ENCODE data around the gene NTNG1.

Gene NTNG1

DNA sequence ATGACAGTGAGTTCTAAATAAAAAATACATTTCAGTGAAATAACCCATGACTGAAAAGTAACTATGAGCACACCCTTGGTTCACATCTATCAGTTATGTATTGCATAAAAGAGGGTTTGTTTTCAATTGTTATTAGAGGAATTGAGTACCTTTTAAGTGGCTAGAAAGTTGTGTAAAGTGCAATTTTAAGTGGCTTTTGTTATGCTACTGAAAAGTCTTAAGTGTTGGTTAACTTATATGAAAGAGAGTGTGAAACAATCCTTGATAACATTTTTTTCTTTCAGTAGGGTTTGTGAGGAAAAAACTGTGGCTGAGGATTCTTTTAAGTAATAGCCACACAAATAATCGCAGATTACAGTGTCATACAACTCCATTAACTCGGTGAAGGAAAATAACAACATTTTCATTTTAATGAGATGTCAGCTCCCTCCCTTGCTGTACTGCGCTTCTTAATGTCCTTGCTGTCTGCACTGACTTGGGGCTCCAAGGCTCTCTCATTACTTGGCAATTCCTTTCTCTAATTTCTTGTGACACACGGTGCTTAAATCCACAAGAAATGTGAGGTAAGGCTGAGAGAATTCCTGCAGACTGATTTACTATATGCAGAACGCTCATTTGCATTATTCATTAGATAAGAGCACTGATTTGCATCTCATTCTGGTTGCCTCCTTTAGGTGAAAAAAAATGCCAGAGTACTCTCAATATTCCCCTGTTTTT, 40.6 kb downstream of the NTNG1 start:
- ChIA-PET POLR2A (no interaction called here), CTCF (no interaction called here)
- no peak for DNase-seq (ENCODE audit: extremely low spot score)
- no peak for TF ChIP-seq SUZ12 (IDR thresholded peaks at IDR 0.05)
- no peak for TF ChIP-seq BHLHE40 (IDR thresholded peaks at IDR 0.05; ENCODE audit: borderline replicate concordance)
- TF ChIP-seq L3MBTL2 (conservative IDR thresholded peaks at IDR 0.05): no peak
- TF ChIP-seq LEF1 (IDR thresholded peaks at IDR 0.05; ENCODE audit: borderline replicate concordance): no peak
- TF ChIP-seq ELF4 (IDR thresholded peaks at IDR 0.05): no peak
- TF ChIP-seq HDGF (IDR thresholded peaks at IDR 0.05; ENCODE audit: borderline replicate concordance): no peak
- no peak for TF ChIP-seq ZNF384 (IDR thresholded peaks at IDR 0.05)
- no peak for TF ChIP-seq TARDBP (IDR thresholded peaks at IDR 0.05)
- TF ChIP-seq CTBP1 (IDR thresholded peaks at IDR 0.05; ENCODE audit: borderline replicate concordance): no peak
- TF ChIP-seq FOXA1 (IDR thresholded peaks at IDR 0.05): no peak
- TF ChIP-seq FOXM1 (IDR thresholded peaks at IDR 0.05; ENCODE audit: borderline replicate concordance): no peak
- TF ChIP-seq FOXK2 (IDR thresholded peaks at IDR 0.05): no peak
- no peak for TF ChIP-seq ARNT (IDR thresholded peaks at IDR 0.05)
- no peak for TF ChIP-seq SP1 (IDR thresholded peaks at IDR 0.05)
- TF ChIP-seq NFRKB (IDR thresholded peaks at IDR 0.05): no peak
- TF ChIP-seq, protein P1, sequence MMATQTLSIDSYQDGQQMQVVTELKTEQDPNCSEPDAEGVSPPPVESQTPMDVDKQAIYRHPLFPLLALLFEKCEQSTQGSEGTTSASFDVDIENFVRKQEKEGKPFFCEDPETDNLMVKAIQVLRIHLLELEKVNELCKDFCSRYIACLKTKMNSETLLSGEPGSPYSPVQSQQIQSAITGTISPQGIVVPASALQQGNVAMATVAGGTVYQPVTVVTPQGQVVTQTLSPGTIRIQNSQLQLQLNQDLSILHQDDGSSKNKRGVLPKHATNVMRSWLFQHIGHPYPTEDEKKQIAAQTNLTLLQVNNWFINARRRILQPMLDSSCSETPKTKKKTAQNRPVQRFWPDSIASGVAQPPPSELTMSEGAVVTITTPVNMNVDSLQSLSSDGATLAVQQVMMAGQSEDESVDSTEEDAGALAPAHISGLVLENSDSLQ (IDR thresholded peaks at IDR 0.05): no peak

DNA sequence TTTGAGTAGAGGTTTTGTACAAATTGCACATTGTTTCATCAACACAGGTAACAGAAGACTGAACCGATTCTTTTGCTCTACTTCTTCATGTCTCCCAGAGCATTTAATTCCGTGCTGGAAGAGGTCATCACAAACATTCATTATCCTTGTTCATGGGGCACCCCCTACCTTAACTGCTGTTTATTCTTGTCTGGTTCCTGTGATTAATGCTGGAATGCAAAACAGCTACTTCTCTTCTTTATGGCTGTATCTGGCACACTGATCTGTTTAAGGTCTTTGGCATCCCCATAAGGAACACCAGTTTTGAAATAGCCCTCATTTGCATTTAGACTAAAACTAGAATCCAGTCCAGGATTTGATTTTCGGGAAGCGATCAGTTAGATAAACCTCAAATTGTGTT, 42.2 kb downstream of the NTNG1 start:
- ChIA-PET CTCF (no interaction called here), POLR2A (no interaction called here)
- no peak for DNase-seq (ENCODE audit: extremely low spot score)
- TF ChIP-seq FOXK2 (IDR thresholded peaks at IDR 0.05) (no peak), HDGF (IDR thresholded peaks at IDR 0.05; ENCODE audit: borderline replicate concordance) (no peak), L3MBTL2 (conservative IDR thresholded peaks at IDR 0.05) (no peak), NFRKB (IDR thresholded peaks at IDR 0.05) (no peak), BHLHE40 (IDR thresholded peaks at IDR 0.05; ENCODE audit: borderline replicate concordance) (no peak)

DNA sequence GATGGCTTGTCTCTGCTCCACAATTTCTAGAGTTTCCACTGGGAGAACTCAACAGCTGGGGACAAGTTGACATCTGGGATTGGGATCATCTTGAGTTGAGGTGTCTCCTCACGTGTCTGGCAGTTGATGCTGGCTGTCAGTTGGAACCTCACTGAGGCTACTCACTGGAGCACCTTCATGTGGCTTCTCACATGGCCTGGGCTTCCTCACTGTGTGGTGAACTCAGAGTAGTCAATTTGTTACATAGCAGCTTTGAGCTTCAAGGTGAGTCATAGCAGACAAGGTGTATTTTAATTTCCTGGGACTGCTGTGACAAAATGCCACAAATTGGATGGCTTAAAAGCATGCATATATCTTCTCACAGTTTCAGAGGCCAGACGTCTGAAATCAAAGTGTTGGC, 44.0 kb downstream of the NTNG1 start:
- no peak for TF ChIP-seq SUZ12 (IDR thresholded peaks at IDR 0.05)
- TF ChIP-seq LEF1 (IDR thresholded peaks at IDR 0.05; ENCODE audit: borderline replicate concordance): no peak
- no peak for TF ChIP-seq L3MBTL2 (conservative IDR thresholded peaks at IDR 0.05)
- no peak for TF ChIP-seq FOXM1 (IDR thresholded peaks at IDR 0.05; ENCODE audit: borderline replicate concordance)
- TF ChIP-seq SP1 (IDR thresholded peaks at IDR 0.05): no peak
- TF ChIP-seq, protein P1 (IDR thresholded peaks at IDR 0.05): no peak
- TF ChIP-seq TARDBP (IDR thresholded peaks at IDR 0.05): no peak
- TF ChIP-seq FOXA1 (IDR thresholded peaks at IDR 0.05): no peak
- TF ChIP-seq CTBP1 (IDR thresholded peaks at IDR 0.05; ENCODE audit: borderline replicate concordance): no peak
- TF ChIP-seq ZNF384 (IDR thresholded peaks at IDR 0.05): no peak
- no peak for TF ChIP-seq HDGF (IDR thresholded peaks at IDR 0.05; ENCODE audit: borderline replicate concordance)
- no peak for TF ChIP-seq NFRKB (IDR thresholded peaks at IDR 0.05)
- no peak for TF ChIP-seq BHLHE40 (IDR thresholded peaks at IDR 0.05; ENCODE audit: borderline replicate concordance)
- TF ChIP-seq ARNT (IDR thresholded peaks at IDR 0.05): no peak
- TF ChIP-seq ELF4 (IDR thresholded peaks at IDR 0.05): no peak
- TF ChIP-seq FOXK2 (IDR thresholded peaks at IDR 0.05): no peak
- ChIA-PET POLR2A (no interaction called here), CTCF (no interaction called here)
- DNase-seq (ENCODE audit: extremely low spot score): no peak

DNA sequence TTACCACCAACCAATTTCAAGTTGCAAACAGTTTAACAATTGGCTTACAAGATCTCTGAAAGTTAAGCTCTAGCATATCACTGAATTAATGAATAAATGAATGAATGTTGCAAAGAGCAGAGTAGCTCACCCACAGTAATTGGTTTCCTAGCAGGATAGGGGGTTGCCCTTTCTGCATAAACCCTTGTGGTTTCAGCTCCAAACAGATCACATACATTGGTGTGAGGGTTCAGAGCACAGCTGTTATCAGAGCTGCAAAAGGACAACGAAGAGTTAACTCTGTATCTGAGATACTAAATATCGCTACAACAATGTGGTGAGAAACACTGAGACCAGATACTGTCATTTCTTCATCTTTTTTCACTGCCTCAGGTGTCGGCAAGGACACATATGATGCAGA, 46.6 kb downstream of the NTNG1 start:
- CTCF ChIA-PET: no interaction called here
- POLR2A ChIA-PET: no interaction called here
- TF ChIP-seq BHLHE40 (IDR thresholded peaks at IDR 0.05; ENCODE audit: borderline replicate concordance): no peak
- no peak for TF ChIP-seq ELF4 (IDR thresholded peaks at IDR 0.05)
- DNase-seq (ENCODE audit: extremely low spot score): no peak

DNA sequence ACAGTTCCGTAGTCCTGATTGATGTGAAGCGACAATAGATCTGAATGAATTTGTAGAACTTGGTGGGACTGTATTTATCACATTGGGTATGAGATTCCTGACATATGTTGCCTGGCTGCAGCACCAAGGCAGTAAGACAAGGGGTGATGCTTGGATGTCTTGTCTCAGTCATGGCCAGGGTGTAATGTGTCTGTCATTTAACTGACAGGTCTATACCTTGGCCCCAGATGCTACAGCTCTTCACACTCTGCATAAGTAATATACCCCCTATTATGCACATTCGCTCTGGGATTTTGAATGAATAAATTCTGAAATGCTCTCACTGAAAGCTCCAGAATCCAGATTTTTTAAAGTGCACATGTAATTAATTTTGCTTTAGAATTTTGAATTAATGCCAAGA, 47.3 kb downstream of the NTNG1 start:
- CTCF ChIA-PET: no interaction called here
- DNase-seq (ENCODE audit: extremely low spot score): no peak
- TF ChIP-seq FOXM1 (IDR thresholded peaks at IDR 0.05; ENCODE audit: borderline replicate concordance) (no peak), ZNF384 (IDR thresholded peaks at IDR 0.05) (no peak), HDGF (IDR thresholded peaks at IDR 0.05; ENCODE audit: borderline replicate concordance) (no peak), L3MBTL2 (conservative IDR thresholded peaks at IDR 0.05) (no peak), LEF1 (IDR thresholded peaks at IDR 0.05; ENCODE audit: borderline replicate concordance) (no peak), ARNT (IDR thresholded peaks at IDR 0.05) (no peak), SP1 (IDR thresholded peaks at IDR 0.05) (no peak), ELF4 (IDR thresholded peaks at IDR 0.05) (no peak), CTBP1 (IDR thresholded peaks at IDR 0.05; ENCODE audit: borderline replicate concordance) (no peak), FOXK2 (IDR thresholded peaks at IDR 0.05) (no peak), FOXA1 (IDR thresholded peaks at IDR 0.05) (no peak), TARDBP (IDR thresholded peaks at IDR 0.05) (no peak), BHLHE40 (IDR thresholded peaks at IDR 0.05; ENCODE audit: borderline replicate concordance) (no peak)
- TF ChIP-seq, protein P1 (IDR thresholded peaks at IDR 0.05): no peak
- POLR2A ChIA-PET: no interaction called here

DNA sequence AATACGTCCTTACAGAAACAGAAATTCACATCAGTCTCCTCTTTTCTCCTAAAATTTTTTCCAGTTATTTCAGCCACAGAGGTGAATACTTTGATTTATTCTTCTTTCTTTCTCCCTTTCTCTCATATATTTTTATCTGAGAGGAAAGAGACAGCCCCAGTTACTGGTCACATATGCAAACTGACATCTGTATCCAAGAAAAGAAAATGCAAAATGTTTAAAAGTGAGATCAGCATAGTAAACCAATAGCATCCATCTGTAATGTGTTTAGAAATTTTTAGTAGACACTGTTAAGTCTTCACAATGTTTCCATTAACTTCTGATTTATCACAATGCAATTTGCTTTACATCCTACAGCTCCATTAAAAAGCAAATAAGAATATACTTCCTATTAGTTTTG, 53.5 kb downstream of the NTNG1 start:
- ChIA-PET CTCF (no interaction called here), POLR2A (no interaction called here)
- DNase-seq (ENCODE audit: extremely low spot score): no peak
- TF ChIP-seq ZNF384 (IDR thresholded peaks at IDR 0.05) (no peak), SUZ12 (IDR thresholded peaks at IDR 0.05) (no peak), SP1 (IDR thresholded peaks at IDR 0.05) (no peak), ARNT (IDR thresholded peaks at IDR 0.05) (no peak), L3MBTL2 (conservative IDR thresholded peaks at IDR 0.05) (no peak), BHLHE40 (IDR thresholded peaks at IDR 0.05; ENCODE audit: borderline replicate concordance) (no peak), TARDBP (IDR thresholded peaks at IDR 0.05) (no peak), NFRKB (IDR thresholded peaks at IDR 0.05) (no peak), HDGF (IDR thresholded peaks at IDR 0.05; ENCODE audit: borderline replicate concordance) (no peak), CTBP1 (IDR thresholded peaks at IDR 0.05; ENCODE audit: borderline replicate concordance) (no peak), FOXA1 (IDR thresholded peaks at IDR 0.05) (no peak), FOXM1 (IDR thresholded peaks at IDR 0.05; ENCODE audit: borderline replicate concordance) (no peak), FOXK2 (IDR thresholded peaks at IDR 0.05) (no peak), ELF4 (IDR thresholded peaks at IDR 0.05) (no peak)

Data from HEK293T (cell line).